ENCODE results near the gene CUL4B. TPM values are rescaled to one million over a fixed set of nuclear protein-coding genes. Genes with fewer than 3 reads are reported as not detected.

Gene CUL4B
- total and polyA plus RNA-seq, 10 of the 15 experiments (the other 5 are each of a cell fraction or from before 2014, with no cell fraction given) = 11.0 to 37.3 (median 24.4) TPM

DNA sequence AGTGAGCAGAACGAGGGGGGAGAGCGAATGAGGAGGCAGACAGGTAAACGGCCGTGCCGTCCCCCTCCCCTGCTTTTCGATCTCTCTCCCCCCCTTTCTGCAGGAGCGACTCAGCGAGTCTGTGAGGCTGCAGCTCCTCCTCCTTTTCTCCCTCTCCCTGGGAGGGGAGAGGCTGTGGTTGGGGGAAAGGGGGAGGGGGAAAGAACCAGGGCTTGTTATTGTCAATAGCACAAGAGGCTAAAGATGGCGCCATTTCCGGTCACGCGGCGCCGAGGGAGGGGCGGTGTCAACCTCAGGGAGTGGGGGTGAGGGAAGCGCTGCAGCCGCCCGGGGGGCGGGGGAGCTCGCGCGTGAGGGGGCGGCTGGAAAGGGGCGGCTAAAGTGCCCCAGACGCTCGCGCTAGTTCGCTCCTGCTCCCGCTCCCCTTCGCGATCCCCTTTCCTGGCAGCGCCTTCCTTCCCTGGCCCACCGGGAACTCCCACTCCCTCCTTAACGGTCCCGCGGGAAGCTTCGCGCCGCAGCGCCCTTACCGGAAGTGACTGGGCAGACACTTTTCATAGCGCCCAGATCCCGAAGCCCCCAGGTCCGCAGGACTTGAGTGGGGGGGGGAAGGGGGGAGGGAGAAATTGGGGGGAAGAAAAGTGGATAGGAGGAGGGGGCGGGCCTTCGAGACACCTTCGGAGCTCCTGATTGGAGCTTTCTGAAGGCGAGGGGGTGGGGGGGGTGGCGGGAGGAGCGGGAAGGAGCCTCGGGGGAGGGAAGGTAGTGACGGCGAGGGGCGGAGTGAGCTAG is at the start of gene CUL4B (continued):
- TF ChIP-seq MXI1 (IDR thresholded peaks at IDR 0.05; ENCODE audit: low read depth, low read length) (0 out of 2 replicates have a peak, but pooled peaks have one; percentile 12), MYB (IDR thresholded peaks at IDR 0.05; ENCODE audit: borderline replicate concordance, low read depth, low read length) (no peak), ZBED1 (IDR thresholded peaks at IDR 0.05; ENCODE audit: borderline replicate concordance) (no peak), KLF5 (IDR thresholded peaks at IDR 0.05; ENCODE audit: partially characterized antibody) (no peak), EP300 (IDR thresholded peaks at IDR 0.05; ENCODE audit: borderline replicate concordance in 1 of 2, control insufficient read depth in 1 of 2, low read depth in 2 of 2, low read length in 2 of 2) (peak in 1 of 2 experiments; percentile 8; a peak in 1 of 4 replicates), LARP7 (IDR thresholded peaks at IDR 0.05) (no peak), EGR1 (IDR thresholded peaks at IDR 0.05; ENCODE audit: borderline replicate concordance in 1 of 2, low read depth in 2 of 2, low read length in 2 of 2) (peak in 1 of 2 experiments; percentile 84; a peak in 2 of 3 replicates), JUND (IDR thresholded peaks at IDR 0.05; ENCODE audit: low read depth, low read length) (no peak), STAT3 (IDR thresholded peaks at IDR 0.05; ENCODE audit: low read depth, low read length) (no peak), JUNB (IDR thresholded peaks at IDR 0.05) (no peak), IRF4 (IDR thresholded peaks at IDR 0.05; ENCODE audit: low read depth, low read length) (0 out of 2 replicates have a peak, but pooled peaks have one; percentile 25), BHLHE40 (IDR thresholded peaks at IDR 0.05; ENCODE audit: borderline replicate concordance in 1 of 2, low read depth in 2 of 2, low read length in 1 of 2) (peak; percentile 70 to 83; a peak in 3 of 4 replicates), SRF (IDR thresholded peaks at IDR 0.05; ENCODE audit: low read depth in 2 of 2, low read length in 2 of 2) (peak; percentile 48 to 76; a peak in 3 of 4 replicates), YY1 (IDR thresholded peaks at IDR 0.05; ENCODE audit: low read depth, low read length) (peak; percentile 94), SIX5 (IDR thresholded peaks at IDR 0.05; ENCODE audit: low read depth, low read length, severe bottlenecking) (no peak), NFYA (IDR thresholded peaks at IDR 0.05; ENCODE audit: borderline replicate concordance, low read depth, low read length) (no peak), NRF1 (conservative IDR thresholded peaks at IDR 0.05; ENCODE audit: low read depth, low read length) (no peak), SUZ12 (IDR thresholded peaks at IDR 0.05; ENCODE audit: unreplicated experiment) (no peak), CBFB (IDR thresholded peaks at IDR 0.05; ENCODE audit: low read depth) (0 out of 2 replicates have a peak, but pooled peaks have one; percentile 15)
- TF ChIP-seq, protein P1, sequence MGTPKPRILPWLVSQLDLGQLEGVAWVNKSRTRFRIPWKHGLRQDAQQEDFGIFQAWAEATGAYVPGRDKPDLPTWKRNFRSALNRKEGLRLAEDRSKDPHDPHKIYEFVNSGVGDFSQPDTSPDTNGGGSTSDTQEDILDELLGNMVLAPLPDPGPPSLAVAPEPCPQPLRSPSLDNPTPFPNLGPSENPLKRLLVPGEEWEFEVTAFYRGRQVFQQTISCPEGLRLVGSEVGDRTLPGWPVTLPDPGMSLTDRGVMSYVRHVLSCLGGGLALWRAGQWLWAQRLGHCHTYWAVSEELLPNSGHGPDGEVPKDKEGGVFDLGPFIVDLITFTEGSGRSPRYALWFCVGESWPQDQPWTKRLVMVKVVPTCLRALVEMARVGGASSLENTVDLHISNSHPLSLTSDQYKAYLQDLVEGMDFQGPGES (IDR thresholded peaks at IDR 0.05) = no peak
- TF ChIP-seq, protein P2, sequence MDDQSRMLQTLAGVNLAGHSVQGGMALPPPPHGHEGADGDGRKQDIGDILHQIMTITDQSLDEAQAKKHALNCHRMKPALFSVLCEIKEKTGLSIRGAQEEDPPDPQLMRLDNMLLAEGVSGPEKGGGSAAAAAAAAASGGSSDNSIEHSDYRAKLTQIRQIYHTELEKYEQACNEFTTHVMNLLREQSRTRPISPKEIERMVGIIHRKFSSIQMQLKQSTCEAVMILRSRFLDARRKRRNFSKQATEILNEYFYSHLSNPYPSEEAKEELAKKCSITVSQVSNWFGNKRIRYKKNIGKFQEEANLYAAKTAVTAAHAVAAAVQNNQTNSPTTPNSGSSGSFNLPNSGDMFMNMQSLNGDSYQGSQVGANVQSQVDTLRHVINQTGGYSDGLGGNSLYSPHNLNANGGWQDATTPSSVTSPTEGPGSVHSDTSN (IDR thresholded peaks at IDR 0.05; ENCODE audit: insufficient replicate concordance, low read depth, low read length) = no peak
- TF ChIP-seq, protein P3, sequence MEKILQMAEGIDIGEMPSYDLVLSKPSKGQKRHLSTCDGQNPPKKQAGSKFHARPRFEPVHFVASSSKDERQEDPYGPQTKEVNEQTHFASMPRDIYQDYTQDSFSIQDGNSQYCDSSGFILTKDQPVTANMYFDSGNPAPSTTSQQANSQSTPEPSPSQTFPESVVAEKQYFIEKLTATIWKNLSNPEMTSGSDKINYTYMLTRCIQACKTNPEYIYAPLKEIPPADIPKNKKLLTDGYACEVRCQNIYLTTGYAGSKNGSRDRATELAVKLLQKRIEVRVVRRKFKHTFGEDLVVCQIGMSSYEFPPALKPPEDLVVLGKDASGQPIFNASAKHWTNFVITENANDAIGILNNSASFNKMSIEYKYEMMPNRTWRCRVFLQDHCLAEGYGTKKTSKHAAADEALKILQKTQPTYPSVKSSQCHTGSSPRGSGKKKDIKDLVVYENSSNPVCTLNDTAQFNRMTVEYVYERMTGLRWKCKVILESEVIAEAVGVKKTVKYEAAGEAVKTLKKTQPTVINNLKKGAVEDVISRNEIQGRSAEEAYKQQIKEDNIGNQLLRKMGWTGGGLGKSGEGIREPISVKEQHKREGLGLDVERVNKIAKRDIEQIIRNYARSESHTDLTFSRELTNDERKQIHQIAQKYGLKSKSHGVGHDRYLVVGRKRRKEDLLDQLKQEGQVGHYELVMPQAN (conservative IDR thresholded peaks at IDR 0.05) = no peak
- TF ChIP-seq, protein P4, sequence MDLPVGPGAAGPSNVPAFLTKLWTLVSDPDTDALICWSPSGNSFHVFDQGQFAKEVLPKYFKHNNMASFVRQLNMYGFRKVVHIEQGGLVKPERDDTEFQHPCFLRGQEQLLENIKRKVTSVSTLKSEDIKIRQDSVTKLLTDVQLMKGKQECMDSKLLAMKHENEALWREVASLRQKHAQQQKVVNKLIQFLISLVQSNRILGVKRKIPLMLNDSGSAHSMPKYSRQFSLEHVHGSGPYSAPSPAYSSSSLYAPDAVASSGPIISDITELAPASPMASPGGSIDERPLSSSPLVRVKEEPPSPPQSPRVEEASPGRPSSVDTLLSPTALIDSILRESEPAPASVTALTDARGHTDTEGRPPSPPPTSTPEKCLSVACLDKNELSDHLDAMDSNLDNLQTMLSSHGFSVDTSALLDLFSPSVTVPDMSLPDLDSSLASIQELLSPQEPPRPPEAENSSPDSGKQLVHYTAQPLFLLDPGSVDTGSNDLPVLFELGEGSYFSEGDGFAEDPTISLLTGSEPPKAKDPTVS (IDR thresholded peaks at IDR 0.05; ENCODE audit: low read depth, low read length) = no peak

Measured in GM12878 (cell line).